GM12874 (cell line): Measurements from ENCODE around the gene RASGRP2.

Experiments used
- CTCF ChIP-seq: IDR thresholded peaks from 2 replicates; pipeline ENCODE4 v1.5.1; 2011; ENCODE audit warnings: low read depth, mild to moderate bottlenecking, control low read depth, low read length, moderate library complexity; ENCODE audit not compliant: insufficient read depth

Gene RASGRP2

GRCh38 chr11:64787526-64788320, 43.8 kb upstream of the RASGRP2 start:
- TF ChIP-seq CTCF, result peak; percentile 89

- no peak for TF ChIP-seq CTCF
Measured at GRCh38 chr11:64786308-64786707, 42.4 kb upstream of the RASGRP2 start.

- TF ChIP-seq CTCF, result no peak
Measured at GRCh38 chr11:64784813-64785581, 41.1 kb upstream of the RASGRP2 start.

- no peak for TF ChIP-seq CTCF
Measured at GRCh38 chr11:64778473-64779298, 34.7 kb upstream of the RASGRP2 start, which contains the start of gene SF1. Gene SF1 (minus strand): TSS chr11:64778542. CDS start chr11:64778392, 150 bp downstream.

- TF ChIP-seq CTCF, result no peak
Measured at GRCh38 chr11:64778223-64778472, 34.2 kb upstream of the RASGRP2 start.

GRCh38 chr11:64777449-64778222, 33.7 kb upstream of the RASGRP2 start:
- no peak for TF ChIP-seq CTCF

- TF ChIP-seq CTCF, result no peak
Measured at GRCh38 chr11:64776875-64777274, 32.9 kb upstream of the RASGRP2 start.
